ENCODE data around the gene KRT1. TPM values are rescaled to one million over a fixed set of nuclear protein-coding genes. Genes with fewer than 3 reads are reported as not detected.

The KRT1 gene
- total and polyA plus RNA-seq, 10 of the 15 experiments (the other 5 are each of a cell fraction or from before 2014, with no cell fraction given): not detected

DNA sequence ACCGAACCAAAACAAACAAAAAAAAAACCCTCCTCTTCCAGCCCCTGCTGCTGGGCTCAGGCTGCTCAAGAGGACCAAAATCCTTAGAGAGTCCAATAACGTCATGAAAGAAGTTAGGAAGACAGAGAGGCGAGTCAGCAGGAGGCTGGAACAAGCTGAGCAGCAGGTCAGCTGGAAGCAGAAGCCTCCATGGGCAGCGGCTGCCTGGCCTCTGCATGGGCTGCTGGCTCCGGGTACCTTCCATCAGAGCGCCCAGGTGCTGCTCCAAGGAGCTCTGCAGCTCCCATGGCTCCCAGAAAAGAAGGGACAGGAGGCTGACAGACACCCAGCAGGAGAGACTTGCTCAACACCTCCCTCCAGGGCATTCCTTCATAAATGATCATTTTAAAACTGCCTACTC is 25.0 kb downstream of the KRT1 start:
- POLR2A ChIA-PET: no interaction called here
- RAD21 ChIA-PET (ENCODE audit: unreplicated experiment): no interaction called here

More for the DNA sequence above, 25.0 kb downstream of the KRT1 start:
- DNase-seq (ENCODE audit: low read depth, low spot score): no peak
- Histone ChIP-seq H3K27me3 (replicated peaks in 1 of 2; ENCODE audit: control insufficient read depth in 2 of 2, insufficient read depth in 2 of 2, low read length in 1 of 2) (peaks cover 3 to 6% of the 10 kb centered on the region in 2 experiments; a peak in 2 of 4 replicates), H2AFZ (ENCODE audit: control insufficient read depth, low read depth, low read length) (no peak overlapping the region), H3K79me2 (ENCODE audit: control insufficient read depth, insufficient read depth, low read length) (no peaks in the 10 kb centered on the region), H3K4me3 (no peak overlapping the region), H3K9me3 (replicated peaks; ENCODE audit: control insufficient read depth, insufficient read depth, low read length) (no peaks in the 10 kb centered on the region), H4K20me1 (ENCODE audit: control insufficient read depth, insufficient read depth) (no peaks in the 10 kb centered on the region), H3K36me3 (ENCODE audit: control insufficient read depth in 2 of 2, insufficient read depth in 2 of 2, low read length in 1 of 2) (no peaks in the 10 kb centered on the region), H3K4me1 (ENCODE audit: control insufficient read depth, insufficient read depth, low read length) (no peaks in the 10 kb centered on the region), H3K4me2 (ENCODE audit: control insufficient read depth, insufficient read depth) (no peak overlapping the region), H3K27ac (ENCODE audit: control insufficient read depth, insufficient read depth) (no peak overlapping the region), H3K9ac (ENCODE audit: control insufficient read depth, insufficient read depth, low read length) (no peak overlapping the region)
- intact Hi-C loops (cut with micrococcal nuclease; ENCODE audit: unreplicated experiment): no loop called here
- ChIA-PET CTCF (no interaction called here), SMC1A (ENCODE audit: uncharacterized antibody, unreplicated experiment) (no interaction called here)
- no peak for TF ChIP-seq SUPT20H (IDR thresholded peaks at IDR 0.05; ENCODE audit: borderline replicate concordance, control insufficient read depth, low read depth, low read length)
- no peak for TF ChIP-seq GABPA (IDR thresholded peaks at IDR 0.05; ENCODE audit: low read depth)
- no peak for TF ChIP-seq TCF3 (IDR thresholded peaks at IDR 0.05; ENCODE audit: borderline replicate concordance, insufficient read depth, low read depth, low read length)
- TF ChIP-seq HDGF (IDR thresholded peaks at IDR 0.05): no peak
- no peak for TF ChIP-seq HCFC1 (IDR thresholded peaks at IDR 0.05; ENCODE audit: low read length)
- TF ChIP-seq, protein P1, sequence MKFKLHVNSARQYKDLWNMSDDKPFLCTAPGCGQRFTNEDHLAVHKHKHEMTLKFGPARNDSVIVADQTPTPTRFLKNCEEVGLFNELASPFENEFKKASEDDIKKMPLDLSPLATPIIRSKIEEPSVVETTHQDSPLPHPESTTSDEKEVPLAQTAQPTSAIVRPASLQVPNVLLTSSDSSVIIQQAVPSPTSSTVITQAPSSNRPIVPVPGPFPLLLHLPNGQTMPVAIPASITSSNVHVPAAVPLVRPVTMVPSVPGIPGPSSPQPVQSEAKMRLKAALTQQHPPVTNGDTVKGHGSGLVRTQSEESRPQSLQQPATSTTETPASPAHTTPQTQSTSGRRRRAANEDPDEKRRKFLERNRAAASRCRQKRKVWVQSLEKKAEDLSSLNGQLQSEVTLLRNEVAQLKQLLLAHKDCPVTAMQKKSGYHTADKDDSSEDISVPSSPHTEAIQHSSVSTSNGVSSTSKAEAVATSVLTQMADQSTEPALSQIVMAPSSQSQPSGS (IDR thresholded peaks at IDR 0.05; ENCODE audit: low read length): no peak
- TF ChIP-seq BRCA1 (IDR thresholded peaks at IDR 0.05; ENCODE audit: low read depth, low read length): no peak
- TF ChIP-seq, protein P2, sequence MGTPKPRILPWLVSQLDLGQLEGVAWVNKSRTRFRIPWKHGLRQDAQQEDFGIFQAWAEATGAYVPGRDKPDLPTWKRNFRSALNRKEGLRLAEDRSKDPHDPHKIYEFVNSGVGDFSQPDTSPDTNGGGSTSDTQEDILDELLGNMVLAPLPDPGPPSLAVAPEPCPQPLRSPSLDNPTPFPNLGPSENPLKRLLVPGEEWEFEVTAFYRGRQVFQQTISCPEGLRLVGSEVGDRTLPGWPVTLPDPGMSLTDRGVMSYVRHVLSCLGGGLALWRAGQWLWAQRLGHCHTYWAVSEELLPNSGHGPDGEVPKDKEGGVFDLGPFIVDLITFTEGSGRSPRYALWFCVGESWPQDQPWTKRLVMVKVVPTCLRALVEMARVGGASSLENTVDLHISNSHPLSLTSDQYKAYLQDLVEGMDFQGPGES (IDR thresholded peaks at IDR 0.05): no peak
- no peak for TF ChIP-seq SREBF2 (IDR thresholded peaks at IDR 0.05; ENCODE audit: low read length)
- no peak for TF ChIP-seq RUNX3 (IDR thresholded peaks at IDR 0.05; ENCODE audit: low read length)
- TF ChIP-seq CBX5 (IDR thresholded peaks at IDR 0.05; ENCODE audit: low read depth): no peak
- no peak for ATAC-seq
- WGBS (ENCODE audit: insufficient coverage, insufficient replicate concordance, low lambda C conversion rate, missing lambda C conversion rate): 2% methylated on average over 6 of the region's 6 CpGs
- in situ Hi-C loops (cut with MboI): no loop called here
- no TSS peak for BruUV-seq (replicated peaks)
- FAIRE-seq: no peak

Measured in GM12878 (cell line).